WTC11 (cell line): Measurements from ENCODE around the gene CHST1. TPM values are rescaled to one million over a fixed set of nuclear protein-coding genes. Genes with fewer than 3 reads are reported as not detected.

Experiments used
- ATAC-seq: fragments of 200-7000 bp; cut with Tn5 transposase; 2 replicates; pipeline ENCODE4 v1.10.0; 2021; ENCODE audit warnings: mild to moderate bottlenecking, moderate library complexity
- CTCF ChIA-PET: fragments of 300-600 bp; sonication (Branson Sonifier 250); formaldehyde crosslinking; loops from one replicate; lab custom pipeline; 2021; ENCODE audit warnings: antibody characterized with exemption; lab: Charles Lee
- POLR2A ChIA-PET: fragments of 350-600 bp; sonication (Branson Sonifier 250); formaldehyde crosslinking; loops from one replicate; lab custom pipeline; 2021; ENCODE audit warnings: antibody characterized with exemption; lab: Charles Lee
- DNase-seq: peaks from one replicate; pipeline ENCODE4 v3.0.0; 2021; ENCODE audit warnings: low spot score
- H3K27ac Mint-ChIP-seq: 2 replicates; pipeline ENCODE4 v1.8.0; 2021; ENCODE audit warnings: mixed read lengths
- H3K27me3 Mint-ChIP-seq: 2 replicates; pipeline ENCODE4 v1.8.0; 2021; ENCODE audit warnings: low read depth, mild to moderate bottlenecking, moderate library complexity, mixed read lengths
- H3K36me3 Mint-ChIP-seq: 2 replicates; pipeline ENCODE4 v1.8.0; 2021; ENCODE audit warnings: mixed read lengths
- H3K4me1 Mint-ChIP-seq: 2 replicates; pipeline ENCODE4 v1.8.0; 2022; ENCODE audit warnings: mixed read lengths
- H3K4me3 Mint-ChIP-seq: 2 replicates; pipeline ENCODE4 v1.8.0; 2021; ENCODE audit warnings: mild to moderate bottlenecking, moderate library complexity, mixed read lengths
- H3K9me3 Mint-ChIP-seq: 2 replicates; pipeline ENCODE4 v1.8.0; 2021; ENCODE audit warnings: mixed read lengths
- CREM ChIP-seq: sonication (generic); formaldehyde crosslinking; IDR thresholded peaks from 2 replicates; pipeline ENCODE4 v1.8.1; 2022; ENCODE audit warnings: mild to moderate bottlenecking, missing genetic modification reagents, moderate library complexity
- EMX1 ChIP-seq: fragments of 250-450 bp; sonication (Bioruptor Pico); IDR thresholded peaks from 2 replicates; pipeline ENCODE4 v1.8.0; 2021; ENCODE audit warnings: mild to moderate bottlenecking
- FOXJ3 ChIP-seq: sonication (generic); formaldehyde crosslinking; IDR thresholded peaks from 2 replicates; pipeline ENCODE4 v1.9.0; 2021; ENCODE audit warnings: missing genetic modification reagents, mild to moderate bottlenecking, borderline replicate concordance
- FOXP1 ChIP-seq: sonication (generic); formaldehyde crosslinking; IDR thresholded peaks from 2 replicates; pipeline ENCODE4 v1.8.0; 2022; ENCODE audit warnings: missing genetic modification reagents, mild to moderate bottlenecking, moderate library complexity, borderline replicate concordance
- GTF2I ChIP-seq: fragments of 250-450 bp; sonication (Bioruptor Pico); conservative IDR thresholded peaks from 2 replicates; pipeline ENCODE4 v1.4.0; 2021; ENCODE audit warnings: mild to moderate bottlenecking
- IRF2 ChIP-seq: sonication (generic); formaldehyde crosslinking; IDR thresholded peaks from 2 replicates; pipeline ENCODE4 v1.8.0; 2022; ENCODE audit warnings: low read depth, missing genetic modification reagents, borderline replicate concordance
- OVOL2 ChIP-seq: fragments of 250-450 bp; sonication (Bioruptor Pico); IDR thresholded peaks from 2 replicates; pipeline ENCODE4 v1.9.0; 2021; ENCODE audit warnings: mild to moderate bottlenecking, borderline replicate concordance
- RELA ChIP-seq: sonication (generic); formaldehyde crosslinking; IDR thresholded peaks from 2 replicates; pipeline ENCODE4 v1.8.1; 2022; ENCODE audit warnings: missing genetic modification reagents, mild to moderate bottlenecking, borderline replicate concordance
- TEAD1 ChIP-seq: sonication (generic); formaldehyde crosslinking; IDR thresholded peaks from 2 replicates; pipeline ENCODE4 v1.8.0; 2022; ENCODE audit warnings: mild to moderate bottlenecking, missing genetic modification reagents
- ZBTB21 ChIP-seq: sonication (generic); formaldehyde crosslinking; IDR thresholded peaks from 2 replicates; pipeline ENCODE4 v1.8.1; 2023; ENCODE audit warnings: mild to moderate bottlenecking, missing genetic modification reagents, borderline replicate concordance
- ZNF219 ChIP-seq: sonication (generic); formaldehyde crosslinking; IDR thresholded peaks from 2 replicates; pipeline ENCODE4 v1.8.0; 2023; ENCODE audit warnings: missing genetic modification reagents, mild to moderate bottlenecking, borderline replicate concordance
- ZNF232 ChIP-seq: sonication (generic); formaldehyde crosslinking; IDR thresholded peaks from 2 replicates; pipeline ENCODE4 v1.8.0; 2022; ENCODE audit warnings: mild to moderate bottlenecking, missing genetic modification reagents
- ZNF416 ChIP-seq: fragments of 250-450 bp; sonication (Bioruptor Pico); IDR thresholded peaks from 2 replicates; pipeline ENCODE4 v1.9.0; 2021; ENCODE audit warnings: mild to moderate bottlenecking, inconsistent platforms
- total RNA-seq: library from RNA; stranded (reverse); gene quantifications from 3 replicates; pipeline ENCODE4 v1.2.3, GENCODE V29; 2021
- TF ChIP-seq, protein P1 (sequence below): sonication (generic); formaldehyde crosslinking; IDR thresholded peaks from 2 replicates; pipeline ENCODE4 v1.8.1; 2023; ENCODE audit warnings: mild to moderate bottlenecking, missing genetic modification reagents, moderate library complexity
- TF ChIP-seq, protein P2 (sequence below): fragments of 250-450 bp; sonication (Bioruptor Pico); IDR thresholded peaks from 2 replicates; pipeline ENCODE4 v1.9.0; 2021; ENCODE audit warnings: mild to moderate bottlenecking, borderline replicate concordance
- TF ChIP-seq, protein P3 (sequence below): fragments of 250-450 bp; sonication (Bioruptor Pico); IDR thresholded peaks from 2 replicates; pipeline ENCODE4 v1.8.0; 2021; ENCODE audit warnings: mild to moderate bottlenecking
- TF ChIP-seq, protein P4 (sequence below): sonication (generic); formaldehyde crosslinking; IDR thresholded peaks from 2 replicates; pipeline ENCODE4 v1.8.1; 2022; ENCODE audit warnings: low read depth, missing genetic modification reagents, borderline replicate concordance
- TF ChIP-seq, protein P5 (sequence below): sonication (generic); formaldehyde crosslinking; IDR thresholded peaks from 2 replicates; pipeline ENCODE4 v1.8.1; 2022; ENCODE audit warnings: low read depth, mild to moderate bottlenecking, moderate library complexity, missing genetic modification reagents, borderline replicate concordance
- TF ChIP-seq, protein P6 (sequence below): sonication (generic); formaldehyde crosslinking; IDR thresholded peaks from 2 replicates; pipeline ENCODE4 v1.8.0; 2023; ENCODE audit warnings: missing genetic modification reagents, mild to moderate bottlenecking, borderline replicate concordance

CHST1 gene
- total RNA-seq, 1 experiment from 2014 or later = 2.4 TPM

DNA sequence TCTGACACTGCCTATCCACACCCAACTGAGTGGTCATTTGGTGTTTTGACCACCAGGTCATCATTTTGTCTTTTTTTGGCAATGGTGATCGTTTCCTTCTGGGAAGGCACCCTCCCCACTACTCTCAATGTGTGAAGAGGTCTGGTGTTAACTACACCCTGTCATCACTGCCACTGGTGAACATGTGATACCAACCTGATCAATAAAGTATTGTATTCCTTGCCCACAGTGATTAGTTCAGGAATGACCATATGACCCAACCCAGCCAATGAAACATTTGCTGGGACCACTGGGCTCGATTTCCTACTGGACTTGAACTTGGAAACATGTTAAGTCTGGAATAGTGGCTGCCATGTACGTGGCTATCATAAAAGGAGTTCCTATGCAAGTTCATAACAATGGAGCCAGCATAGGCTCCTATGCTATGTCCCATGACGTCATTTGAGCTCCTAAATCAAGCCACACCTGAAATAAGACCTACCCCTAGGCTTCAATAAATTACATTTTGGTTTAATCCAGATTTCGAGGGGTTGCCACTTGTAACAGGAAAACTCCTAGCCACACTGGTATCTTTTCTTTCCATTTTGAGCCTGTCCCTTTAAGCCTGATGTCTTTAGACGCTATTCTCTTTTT, 51.1 kb downstream of the CHST1 start:
- DNase-seq (no peak), ATAC-seq (no peak)
- TF ChIP-seq, protein P1, sequence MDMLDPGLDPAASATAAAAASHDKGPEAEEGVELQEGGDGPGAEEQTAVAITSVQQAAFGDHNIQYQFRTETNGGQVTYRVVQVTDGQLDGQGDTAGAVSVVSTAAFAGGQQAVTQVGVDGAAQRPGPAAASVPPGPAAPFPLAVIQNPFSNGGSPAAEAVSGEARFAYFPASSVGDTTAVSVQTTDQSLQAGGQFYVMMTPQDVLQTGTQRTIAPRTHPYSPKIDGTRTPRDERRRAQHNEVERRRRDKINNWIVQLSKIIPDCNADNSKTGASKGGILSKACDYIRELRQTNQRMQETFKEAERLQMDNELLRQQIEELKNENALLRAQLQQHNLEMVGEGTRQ (CRISPR knock-in tag) = no peak
- no peak for TF ChIP-seq FOXP1 (CRISPR knock-in tag)
- no peaks in the 10 kb centered on the region for H3K36me3 Mint-ChIP-seq
- no peak overlapping the region for H3K27ac Mint-ChIP-seq
- CTCF ChIA-PET = interaction anchor here (0.6 to 2.8 kb wide), 4 partner anchors 41 to 215 kb away, joined by 3 to 13 read pairs (median 6); no protein-coding TSS in a partner anchor
- H3K4me3 Mint-ChIP-seq = no peak overlapping the region
- peaks cover under 1% of the 10 kb centered on the region; the same call in 1 of the 2 replicates for H3K27me3 Mint-ChIP-seq
- H3K9me3 Mint-ChIP-seq = peaks cover 2% of the 10 kb centered on the region; the same call in 1 of the 2 replicates
- peaks cover 15% of the 10 kb centered on the region for H3K4me1 Mint-ChIP-seq
- POLR2A ChIA-PET = no interaction called here

DNA sequence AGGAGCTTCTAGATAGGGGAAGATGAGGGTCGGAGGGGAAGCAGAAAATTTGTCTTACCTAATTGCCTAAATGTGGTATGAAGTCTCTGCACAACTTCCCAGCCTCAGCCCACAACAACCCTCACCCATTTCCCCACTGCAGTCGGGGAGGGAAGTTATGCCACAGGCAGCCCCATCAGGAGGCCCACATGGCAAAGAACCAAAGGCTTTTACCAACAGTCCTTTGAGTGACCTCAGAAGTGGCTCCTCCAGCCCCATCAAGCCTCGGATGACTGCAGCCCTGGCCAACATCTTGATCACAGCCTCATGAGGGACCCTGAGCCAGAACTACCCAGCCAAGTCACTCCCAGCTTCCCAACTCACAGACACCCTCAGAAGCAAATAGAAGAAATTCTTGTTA, 54.8 kb downstream of the CHST1 start:
- ChIA-PET CTCF (interaction anchor here (1.6 kb wide), 1 partner anchor 161 kb away, joined by 5 read pairs; no protein-coding TSS in a partner anchor), POLR2A (no interaction called here)
- Mint-ChIP-seq H3K9me3 (no peaks in the 10 kb centered on the region), H3K4me1 (peaks cover 9% of the 10 kb centered on the region), H3K4me3 (no peak overlapping the region), H3K27me3 (no peaks in the 10 kb centered on the region; the same call in 1 of the 2 replicates), H3K36me3 (no peaks in the 10 kb centered on the region), H3K27ac (no peak overlapping the region)
- no peak for ATAC-seq
- DNase-seq = no peak
- TF ChIP-seq ZNF416 (CRISPR knock-in tag) = no peak
- no peak for TF ChIP-seq ZNF219 (CRISPR knock-in tag)
- TF ChIP-seq EMX1 (CRISPR knock-in tag) = no peak
- TF ChIP-seq, protein P2, sequence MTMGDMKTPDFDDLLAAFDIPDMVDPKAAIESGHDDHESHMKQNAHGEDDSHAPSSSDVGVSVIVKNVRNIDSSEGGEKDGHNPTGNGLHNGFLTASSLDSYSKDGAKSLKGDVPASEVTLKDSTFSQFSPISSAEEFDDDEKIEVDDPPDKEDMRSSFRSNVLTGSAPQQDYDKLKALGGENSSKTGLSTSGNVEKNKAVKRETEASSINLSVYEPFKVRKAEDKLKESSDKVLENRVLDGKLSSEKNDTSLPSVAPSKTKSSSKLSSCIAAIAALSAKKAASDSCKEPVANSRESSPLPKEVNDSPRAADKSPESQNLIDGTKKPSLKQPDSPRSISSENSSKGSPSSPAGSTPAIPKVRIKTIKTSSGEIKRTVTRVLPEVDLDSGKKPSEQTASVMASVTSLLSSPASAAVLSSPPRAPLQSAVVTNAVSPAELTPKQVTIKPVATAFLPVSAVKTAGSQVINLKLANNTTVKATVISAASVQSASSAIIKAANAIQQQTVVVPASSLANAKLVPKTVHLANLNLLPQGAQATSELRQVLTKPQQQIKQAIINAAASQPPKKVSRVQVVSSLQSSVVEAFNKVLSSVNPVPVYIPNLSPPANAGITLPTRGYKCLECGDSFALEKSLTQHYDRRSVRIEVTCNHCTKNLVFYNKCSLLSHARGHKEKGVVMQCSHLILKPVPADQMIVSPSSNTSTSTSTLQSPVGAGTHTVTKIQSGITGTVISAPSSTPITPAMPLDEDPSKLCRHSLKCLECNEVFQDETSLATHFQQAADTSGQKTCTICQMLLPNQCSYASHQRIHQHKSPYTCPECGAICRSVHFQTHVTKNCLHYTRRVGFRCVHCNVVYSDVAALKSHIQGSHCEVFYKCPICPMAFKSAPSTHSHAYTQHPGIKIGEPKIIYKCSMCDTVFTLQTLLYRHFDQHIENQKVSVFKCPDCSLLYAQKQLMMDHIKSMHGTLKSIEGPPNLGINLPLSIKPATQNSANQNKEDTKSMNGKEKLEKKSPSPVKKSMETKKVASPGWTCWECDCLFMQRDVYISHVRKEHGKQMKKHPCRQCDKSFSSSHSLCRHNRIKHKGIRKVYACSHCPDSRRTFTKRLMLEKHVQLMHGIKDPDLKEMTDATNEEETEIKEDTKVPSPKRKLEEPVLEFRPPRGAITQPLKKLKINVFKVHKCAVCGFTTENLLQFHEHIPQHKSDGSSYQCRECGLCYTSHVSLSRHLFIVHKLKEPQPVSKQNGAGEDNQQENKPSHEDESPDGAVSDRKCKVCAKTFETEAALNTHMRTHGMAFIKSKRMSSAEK = no peak
- TF ChIP-seq ZBTB21 (CRISPR knock-in tag) = no peak
- TF ChIP-seq, protein P3, sequence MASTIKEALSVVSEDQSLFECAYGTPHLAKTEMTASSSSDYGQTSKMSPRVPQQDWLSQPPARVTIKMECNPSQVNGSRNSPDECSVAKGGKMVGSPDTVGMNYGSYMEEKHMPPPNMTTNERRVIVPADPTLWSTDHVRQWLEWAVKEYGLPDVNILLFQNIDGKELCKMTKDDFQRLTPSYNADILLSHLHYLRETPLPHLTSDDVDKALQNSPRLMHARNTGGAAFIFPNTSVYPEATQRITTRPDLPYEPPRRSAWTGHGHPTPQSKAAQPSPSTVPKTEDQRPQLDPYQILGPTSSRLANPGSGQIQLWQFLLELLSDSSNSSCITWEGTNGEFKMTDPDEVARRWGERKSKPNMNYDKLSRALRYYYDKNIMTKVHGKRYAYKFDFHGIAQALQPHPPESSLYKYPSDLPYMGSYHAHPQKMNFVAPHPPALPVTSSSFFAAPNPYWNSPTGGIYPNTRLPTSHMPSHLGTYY = no peak
- no peak for TF ChIP-seq FOXJ3 (CRISPR knock-in tag)
- TF ChIP-seq IRF2 = no peak
- TF ChIP-seq GTF2I (CRISPR knock-in tag) = no peak
- TF ChIP-seq, protein P4, sequence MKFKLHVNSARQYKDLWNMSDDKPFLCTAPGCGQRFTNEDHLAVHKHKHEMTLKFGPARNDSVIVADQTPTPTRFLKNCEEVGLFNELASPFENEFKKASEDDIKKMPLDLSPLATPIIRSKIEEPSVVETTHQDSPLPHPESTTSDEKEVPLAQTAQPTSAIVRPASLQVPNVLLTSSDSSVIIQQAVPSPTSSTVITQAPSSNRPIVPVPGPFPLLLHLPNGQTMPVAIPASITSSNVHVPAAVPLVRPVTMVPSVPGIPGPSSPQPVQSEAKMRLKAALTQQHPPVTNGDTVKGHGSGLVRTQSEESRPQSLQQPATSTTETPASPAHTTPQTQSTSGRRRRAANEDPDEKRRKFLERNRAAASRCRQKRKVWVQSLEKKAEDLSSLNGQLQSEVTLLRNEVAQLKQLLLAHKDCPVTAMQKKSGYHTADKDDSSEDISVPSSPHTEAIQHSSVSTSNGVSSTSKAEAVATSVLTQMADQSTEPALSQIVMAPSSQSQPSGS (CRISPR knock-in tag) = no peak
- TF ChIP-seq, protein P5, sequence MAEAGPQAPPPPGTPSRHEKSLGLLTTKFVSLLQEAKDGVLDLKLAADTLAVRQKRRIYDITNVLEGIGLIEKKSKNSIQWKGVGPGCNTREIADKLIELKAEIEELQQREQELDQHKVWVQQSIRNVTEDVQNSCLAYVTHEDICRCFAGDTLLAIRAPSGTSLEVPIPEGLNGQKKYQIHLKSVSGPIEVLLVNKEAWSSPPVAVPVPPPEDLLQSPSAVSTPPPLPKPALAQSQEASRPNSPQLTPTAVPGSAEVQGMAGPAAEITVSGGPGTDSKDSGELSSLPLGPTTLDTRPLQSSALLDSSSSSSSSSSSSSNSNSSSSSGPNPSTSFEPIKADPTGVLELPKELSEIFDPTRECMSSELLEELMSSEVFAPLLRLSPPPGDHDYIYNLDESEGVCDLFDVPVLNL (CRISPR knock-in tag) = no peak
- TF ChIP-seq, protein P6, sequence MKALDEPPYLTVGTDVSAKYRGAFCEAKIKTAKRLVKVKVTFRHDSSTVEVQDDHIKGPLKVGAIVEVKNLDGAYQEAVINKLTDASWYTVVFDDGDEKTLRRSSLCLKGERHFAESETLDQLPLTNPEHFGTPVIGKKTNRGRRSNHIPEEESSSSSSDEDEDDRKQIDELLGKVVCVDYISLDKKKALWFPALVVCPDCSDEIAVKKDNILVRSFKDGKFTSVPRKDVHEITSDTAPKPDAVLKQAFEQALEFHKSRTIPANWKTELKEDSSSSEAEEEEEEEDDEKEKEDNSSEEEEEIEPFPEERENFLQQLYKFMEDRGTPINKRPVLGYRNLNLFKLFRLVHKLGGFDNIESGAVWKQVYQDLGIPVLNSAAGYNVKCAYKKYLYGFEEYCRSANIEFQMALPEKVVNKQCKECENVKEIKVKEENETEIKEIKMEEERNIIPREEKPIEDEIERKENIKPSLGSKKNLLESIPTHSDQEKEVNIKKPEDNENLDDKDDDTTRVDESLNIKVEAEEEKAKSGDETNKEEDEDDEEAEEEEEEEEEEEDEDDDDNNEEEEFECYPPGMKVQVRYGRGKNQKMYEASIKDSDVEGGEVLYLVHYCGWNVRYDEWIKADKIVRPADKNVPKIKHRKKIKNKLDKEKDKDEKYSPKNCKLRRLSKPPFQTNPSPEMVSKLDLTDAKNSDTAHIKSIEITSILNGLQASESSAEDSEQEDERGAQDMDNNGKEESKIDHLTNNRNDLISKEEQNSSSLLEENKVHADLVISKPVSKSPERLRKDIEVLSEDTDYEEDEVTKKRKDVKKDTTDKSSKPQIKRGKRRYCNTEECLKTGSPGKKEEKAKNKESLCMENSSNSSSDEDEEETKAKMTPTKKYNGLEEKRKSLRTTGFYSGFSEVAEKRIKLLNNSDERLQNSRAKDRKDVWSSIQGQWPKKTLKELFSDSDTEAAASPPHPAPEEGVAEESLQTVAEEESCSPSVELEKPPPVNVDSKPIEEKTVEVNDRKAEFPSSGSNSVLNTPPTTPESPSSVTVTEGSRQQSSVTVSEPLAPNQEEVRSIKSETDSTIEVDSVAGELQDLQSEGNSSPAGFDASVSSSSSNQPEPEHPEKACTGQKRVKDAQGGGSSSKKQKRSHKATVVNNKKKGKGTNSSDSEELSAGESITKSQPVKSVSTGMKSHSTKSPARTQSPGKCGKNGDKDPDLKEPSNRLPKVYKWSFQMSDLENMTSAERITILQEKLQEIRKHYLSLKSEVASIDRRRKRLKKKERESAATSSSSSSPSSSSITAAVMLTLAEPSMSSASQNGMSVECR (CRISPR knock-in tag) = no peak
- TF ChIP-seq TEAD1 = no peak
- TF ChIP-seq CREM = no peak
- TF ChIP-seq RELA (CRISPR knock-in tag) = no peak
- TF ChIP-seq OVOL2 = no peak
- no peak for TF ChIP-seq ZNF232 (CRISPR knock-in tag)
